HepG2 (cell line): Measurements from ENCODE around the gene MMP27.

Experiments used
- ARID3A ChIP-seq: IDR thresholded peaks from 2 replicates; pipeline ENCODE4 v1.6.1; 2012; ENCODE audit warnings: low read depth, low read length, improper control_type of control experiment
- SKIL ChIP-seq: sonication (generic); formaldehyde crosslinking; IDR thresholded peaks from 2 replicates; pipeline ENCODE4 v1.8.0; 2022; ENCODE audit warnings: missing genetic modification reagents, mild to moderate bottlenecking, moderate library complexity, borderline replicate concordance
- TF ChIP-seq, protein P1 (sequence below): sonication (generic); formaldehyde crosslinking; IDR thresholded peaks from 2 replicates; pipeline ENCODE4 v1.5.0; 2020; ENCODE audit warnings: mild to moderate bottlenecking, missing genetic modification reagents, moderate library complexity

DNA sequence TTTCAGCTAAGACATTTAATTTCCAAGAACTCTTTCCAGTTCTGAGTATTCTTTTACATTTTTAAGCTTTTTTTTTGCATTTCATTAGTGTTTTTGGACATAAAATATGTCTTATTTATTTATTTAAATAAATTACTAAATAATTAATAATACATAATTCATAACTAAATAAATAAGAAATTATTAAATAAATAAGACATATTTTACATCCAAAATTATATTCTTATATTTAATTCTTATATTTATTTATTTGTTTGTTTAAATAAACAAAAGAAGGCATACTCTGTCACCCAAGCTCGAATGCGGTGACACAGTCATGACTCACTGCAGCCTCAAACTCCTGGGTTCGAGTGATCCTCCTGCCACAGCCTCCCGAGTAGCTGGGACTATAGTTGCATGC lies 3.1 kb upstream of the MMP27 start:
- no peak for TF ChIP-seq SKIL (CRISPR knock-in tag)
- no peak for TF ChIP-seq ARID3A
- TF ChIP-seq, protein P1, sequence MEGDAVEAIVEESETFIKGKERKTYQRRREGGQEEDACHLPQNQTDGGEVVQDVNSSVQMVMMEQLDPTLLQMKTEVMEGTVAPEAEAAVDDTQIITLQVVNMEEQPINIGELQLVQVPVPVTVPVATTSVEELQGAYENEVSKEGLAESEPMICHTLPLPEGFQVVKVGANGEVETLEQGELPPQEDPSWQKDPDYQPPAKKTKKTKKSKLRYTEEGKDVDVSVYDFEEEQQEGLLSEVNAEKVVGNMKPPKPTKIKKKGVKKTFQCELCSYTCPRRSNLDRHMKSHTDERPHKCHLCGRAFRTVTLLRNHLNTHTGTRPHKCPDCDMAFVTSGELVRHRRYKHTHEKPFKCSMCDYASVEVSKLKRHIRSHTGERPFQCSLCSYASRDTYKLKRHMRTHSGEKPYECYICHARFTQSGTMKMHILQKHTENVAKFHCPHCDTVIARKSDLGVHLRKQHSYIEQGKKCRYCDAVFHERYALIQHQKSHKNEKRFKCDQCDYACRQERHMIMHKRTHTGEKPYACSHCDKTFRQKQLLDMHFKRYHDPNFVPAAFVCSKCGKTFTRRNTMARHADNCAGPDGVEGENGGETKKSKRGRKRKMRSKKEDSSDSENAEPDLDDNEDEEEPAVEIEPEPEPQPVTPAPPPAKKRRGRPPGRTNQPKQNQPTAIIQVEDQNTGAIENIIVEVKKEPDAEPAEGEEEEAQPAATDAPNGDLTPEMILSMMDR (CRISPR knock-in tag): no peak
